ENCODE data around the gene TMC2. TPM values are rescaled to one million over a fixed set of nuclear protein-coding genes. Genes with fewer than 3 reads are reported as not detected.

Gene TMC2
- polyA plus RNA-seq, 1 of the 3 experiments (the other 2 are of a cell fraction) = not detected

DNA sequence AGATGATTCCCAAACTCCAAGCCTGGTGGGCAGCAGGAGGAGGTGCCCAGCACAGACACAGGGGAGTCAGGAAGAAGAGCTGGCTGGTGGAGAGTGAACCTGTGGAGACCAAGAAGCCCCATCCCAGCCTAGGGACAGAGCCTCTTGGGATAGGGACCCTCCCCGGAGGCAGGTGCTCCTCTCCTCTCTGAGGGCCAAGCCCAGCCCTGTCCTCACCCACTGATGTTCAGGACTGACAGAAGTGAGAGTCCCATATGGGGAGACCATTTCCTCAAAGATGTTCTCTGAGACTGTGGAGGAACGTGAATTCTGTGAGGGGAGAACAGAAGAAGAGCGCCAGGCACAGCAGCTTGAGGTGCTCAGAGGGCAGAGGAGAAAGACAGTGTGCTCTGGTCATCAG lies 153.8 kb downstream of the TMC2 start (continued):
- TF ChIP-seq CHD2 (IDR thresholded peaks at IDR 0.05; ENCODE audit: low read length, partially characterized antibody) (no peak), RCOR1 (IDR thresholded peaks at IDR 0.05; ENCODE audit: low read length) (no peak), MXI1 (IDR thresholded peaks at IDR 0.05; ENCODE audit: low read depth, low read length) (no peak), GABPA (IDR thresholded peaks at IDR 0.05; ENCODE audit: low read depth) (no peak)
- TF ChIP-seq, protein P1, sequence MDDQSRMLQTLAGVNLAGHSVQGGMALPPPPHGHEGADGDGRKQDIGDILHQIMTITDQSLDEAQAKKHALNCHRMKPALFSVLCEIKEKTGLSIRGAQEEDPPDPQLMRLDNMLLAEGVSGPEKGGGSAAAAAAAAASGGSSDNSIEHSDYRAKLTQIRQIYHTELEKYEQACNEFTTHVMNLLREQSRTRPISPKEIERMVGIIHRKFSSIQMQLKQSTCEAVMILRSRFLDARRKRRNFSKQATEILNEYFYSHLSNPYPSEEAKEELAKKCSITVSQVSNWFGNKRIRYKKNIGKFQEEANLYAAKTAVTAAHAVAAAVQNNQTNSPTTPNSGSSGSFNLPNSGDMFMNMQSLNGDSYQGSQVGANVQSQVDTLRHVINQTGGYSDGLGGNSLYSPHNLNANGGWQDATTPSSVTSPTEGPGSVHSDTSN (IDR thresholded peaks at IDR 0.05) = no peak

DNA sequence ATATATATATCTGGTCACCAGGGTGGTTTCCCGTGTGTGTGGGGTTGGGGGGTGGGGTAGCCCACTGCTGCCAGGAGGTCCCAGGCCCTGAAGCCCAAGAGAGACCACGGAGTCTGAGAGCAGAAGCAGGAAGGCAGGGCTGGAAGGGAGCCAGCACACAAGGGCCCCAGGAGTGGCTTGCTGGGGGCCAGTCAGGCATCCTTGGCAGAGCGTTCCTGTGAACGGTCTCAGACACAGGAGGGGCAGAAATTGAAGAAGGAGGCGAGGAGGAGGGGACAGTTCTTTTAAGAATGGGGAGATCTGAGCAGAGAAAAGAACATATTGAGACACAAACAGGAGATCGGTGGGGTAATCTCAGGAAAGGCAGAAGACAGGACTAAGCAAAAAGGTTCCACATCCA lies 154.3 kb downstream of the TMC2 start:
- no peaks in the 10 kb centered on the region for H3K9me3 ChIP-seq
- ChIA-PET POLR2A (no interaction called here), CTCF (interaction anchor here (0.6 to 1.0 kb wide), 2 partner anchors 161 to 498 kb away, joined by 3 to 5 read pairs; no protein-coding TSS in a partner anchor)
- H3K4me2 ChIP-seq = no peak overlapping the region
- H2AFZ ChIP-seq (ENCODE audit: low read depth) = no peak overlapping the region
- no peaks in the 10 kb centered on the region for H3K9me2 ChIP-seq
- TF ChIP-seq, protein P2, sequence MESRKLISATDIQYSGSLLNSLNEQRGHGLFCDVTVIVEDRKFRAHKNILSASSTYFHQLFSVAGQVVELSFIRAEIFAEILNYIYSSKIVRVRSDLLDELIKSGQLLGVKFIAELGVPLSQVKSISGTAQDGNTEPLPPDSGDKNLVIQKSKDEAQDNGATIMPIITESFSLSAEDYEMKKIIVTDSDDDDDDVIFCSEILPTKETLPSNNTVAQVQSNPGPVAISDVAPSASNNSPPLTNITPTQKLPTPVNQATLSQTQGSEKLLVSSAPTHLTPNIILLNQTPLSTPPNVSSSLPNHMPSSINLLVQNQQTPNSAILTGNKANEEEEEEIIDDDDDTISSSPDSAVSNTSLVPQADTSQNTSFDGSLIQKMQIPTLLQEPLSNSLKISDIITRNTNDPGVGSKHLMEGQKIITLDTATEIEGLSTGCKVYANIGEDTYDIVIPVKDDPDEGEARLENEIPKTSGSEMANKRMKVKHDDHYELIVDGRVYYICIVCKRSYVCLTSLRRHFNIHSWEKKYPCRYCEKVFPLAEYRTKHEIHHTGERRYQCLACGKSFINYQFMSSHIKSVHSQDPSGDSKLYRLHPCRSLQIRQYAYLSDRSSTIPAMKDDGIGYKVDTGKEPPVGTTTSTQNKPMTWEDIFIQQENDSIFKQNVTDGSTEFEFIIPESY (IDR thresholded peaks at IDR 0.05; ENCODE audit: borderline replicate concordance, low read depth) = no peak
- TF ChIP-seq FOXJ3 (CRISPR knock-in tag; IDR thresholded peaks at IDR 0.05) (no peak), ELF1 (IDR thresholded peaks at IDR 0.05) (no peak), MEF2A (IDR thresholded peaks at IDR 0.05; ENCODE audit: borderline replicate concordance, low read depth) (no peak), CHD2 (IDR thresholded peaks at IDR 0.05; ENCODE audit: low read length, partially characterized antibody) (no peak), TEAD4 (IDR thresholded peaks at IDR 0.05; ENCODE audit: borderline replicate concordance, insufficient read depth) (no peak), POLR2AphosphoS5 (IDR thresholded peaks at IDR 0.05; ENCODE audit: low read depth, low read length) (no peak)
- no peaks in the 10 kb centered on the region for H3K27me3 ChIP-seq (ENCODE audit: insufficient read depth)
- no peak overlapping the region for H3K27ac ChIP-seq (ENCODE audit: low read depth in 2 of 2, low read length in 1 of 2)
- no peak overlapping the region for H3K9ac ChIP-seq
- peaks cover 0 to 27% of the 10 kb centered on the region in 2 experiments; a peak in 1 of 4 replicates for H3K4me1 ChIP-seq (ENCODE audit: control insufficient read depth in 1 of 2, insufficient read depth in 2 of 2, low read depth in 1 of 2, low read length in 1 of 2)
- no peak for DNase-seq
- H3K36me3 ChIP-seq (replicated peaks in 1 of 2; ENCODE audit: control insufficient read depth in 1 of 2, insufficient read depth in 2 of 2, low read length in 1 of 2) = no peaks in the 10 kb centered on the region
- H3F3A ChIP-seq (replicated peaks; ENCODE audit: insufficient read depth) = peaks cover 7% of the 10 kb centered on the region
- peaks cover 7% of the 10 kb centered on the region; the same call in 1 of the 2 replicates for H4K20me1 ChIP-seq (ENCODE audit: insufficient read depth)
- H3K4me3 ChIP-seq (ENCODE audit: low read depth in 2 of 2, low read length in 1 of 2) = no peak overlapping the region
- WGBS (ENCODE audit: low lambda C conversion rate) = 94% methylated on average over 6 of the region's 6 CpGs
- no peaks in the 10 kb centered on the region; the same call in 1 of the 2 replicates for H3K79me2 ChIP-seq (ENCODE audit: insufficient read depth)

DNA sequence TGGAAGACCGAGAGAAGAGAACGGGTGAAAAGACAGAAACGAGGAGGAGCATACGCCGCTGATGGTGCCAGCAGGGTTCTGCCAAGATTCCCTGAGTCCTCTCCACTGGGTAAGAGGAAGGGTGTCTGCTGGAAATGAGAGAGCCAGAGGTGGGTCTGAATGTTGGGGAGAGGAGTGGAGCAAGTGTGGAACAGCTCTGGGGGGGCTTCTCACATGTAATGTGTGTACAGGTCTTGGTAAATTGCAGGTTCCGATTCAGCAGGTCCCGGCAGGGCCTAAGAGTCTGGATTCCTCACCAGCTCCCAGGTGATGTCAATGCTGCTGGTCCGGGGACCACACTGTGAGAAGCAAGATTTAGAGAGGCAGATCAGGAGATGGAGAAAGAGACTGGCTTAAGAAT lies 154.8 kb downstream of the TMC2 start:
- no peaks in the 10 kb centered on the region for H3K36me3 ChIP-seq (replicated peaks in 1 of 2; ENCODE audit: control insufficient read depth in 1 of 2, insufficient read depth in 2 of 2, low read length in 1 of 2)
- H3K4me2 ChIP-seq = no peak overlapping the region
- no peak overlapping the region for H3K9ac ChIP-seq
- peaks cover 0 to 27% of the 10 kb centered on the region in 2 experiments; a peak in 1 of 4 replicates for H3K4me1 ChIP-seq (ENCODE audit: control insufficient read depth in 1 of 2, insufficient read depth in 2 of 2, low read depth in 1 of 2, low read length in 1 of 2)
- DNase-seq = no peak
- no peak overlapping the region for H2AFZ ChIP-seq (ENCODE audit: low read depth)
- WGBS (ENCODE audit: low lambda C conversion rate) = 95% methylated on average over 8 of the region's 8 CpGs
- ChIA-PET POLR2A (no interaction called here), CTCF (interaction anchor here (0.6 to 1.3 kb wide), 3 partner anchors 52 to 497 kb away, joined by 3 to 5 read pairs (median 4); no protein-coding TSS in a partner anchor)
- no peak overlapping the region for H3K27ac ChIP-seq (ENCODE audit: low read depth in 2 of 2, low read length in 1 of 2)
- H4K20me1 ChIP-seq (ENCODE audit: insufficient read depth) = peaks cover 7% of the 10 kb centered on the region; the same call in 1 of the 2 replicates
- TF ChIP-seq GATA2 (CRISPR knock-in tag; IDR thresholded peaks at IDR 0.05) (no peak), RFX5 (IDR thresholded peaks at IDR 0.05; ENCODE audit: low read length) (no peak), FOSL2 (IDR thresholded peaks at IDR 0.05; ENCODE audit: borderline replicate concordance, low read depth) (no peak), TAF1 (IDR thresholded peaks at IDR 0.05; ENCODE audit: borderline replicate concordance, low read depth, low read length) (no peak), SMC3 (IDR thresholded peaks at IDR 0.05; ENCODE audit: low read depth, low read length) (no peak), FOXJ3 (CRISPR knock-in tag; IDR thresholded peaks at IDR 0.05) (no peak), MEF2A (IDR thresholded peaks at IDR 0.05; ENCODE audit: borderline replicate concordance, low read depth) (no peak), RXRA (IDR thresholded peaks at IDR 0.05; ENCODE audit: borderline replicate concordance, low read depth) (no peak), NFIC (IDR thresholded peaks at IDR 0.05; ENCODE audit: borderline replicate concordance) (no peak)
- TF ChIP-seq, protein P3, sequence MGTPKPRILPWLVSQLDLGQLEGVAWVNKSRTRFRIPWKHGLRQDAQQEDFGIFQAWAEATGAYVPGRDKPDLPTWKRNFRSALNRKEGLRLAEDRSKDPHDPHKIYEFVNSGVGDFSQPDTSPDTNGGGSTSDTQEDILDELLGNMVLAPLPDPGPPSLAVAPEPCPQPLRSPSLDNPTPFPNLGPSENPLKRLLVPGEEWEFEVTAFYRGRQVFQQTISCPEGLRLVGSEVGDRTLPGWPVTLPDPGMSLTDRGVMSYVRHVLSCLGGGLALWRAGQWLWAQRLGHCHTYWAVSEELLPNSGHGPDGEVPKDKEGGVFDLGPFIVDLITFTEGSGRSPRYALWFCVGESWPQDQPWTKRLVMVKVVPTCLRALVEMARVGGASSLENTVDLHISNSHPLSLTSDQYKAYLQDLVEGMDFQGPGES (IDR thresholded peaks at IDR 0.05; ENCODE audit: low read depth, low read length) = no peak
- no peaks in the 10 kb centered on the region; the same call in 1 of the 2 replicates for H3K79me2 ChIP-seq (ENCODE audit: insufficient read depth)
- H3K9me3 ChIP-seq = no peaks in the 10 kb centered on the region
- H3F3A ChIP-seq (replicated peaks; ENCODE audit: insufficient read depth) = peaks cover 7% of the 10 kb centered on the region
- no peaks in the 10 kb centered on the region for H3K27me3 ChIP-seq (ENCODE audit: insufficient read depth)
- no peaks in the 10 kb centered on the region for H3K9me2 ChIP-seq
- no peak overlapping the region for H3K4me3 ChIP-seq (ENCODE audit: low read depth in 2 of 2, low read length in 1 of 2)
